ENCODE data around the gene TMOD1. TPM values are rescaled to one million over a fixed set of nuclear protein-coding genes. Genes with fewer than 3 reads are reported as not detected.

TMOD1 gene
- total RNA-seq, 4 donors from 2014 or later = 30.0 to 47.0 (median 36.0) TPM

DNA sequence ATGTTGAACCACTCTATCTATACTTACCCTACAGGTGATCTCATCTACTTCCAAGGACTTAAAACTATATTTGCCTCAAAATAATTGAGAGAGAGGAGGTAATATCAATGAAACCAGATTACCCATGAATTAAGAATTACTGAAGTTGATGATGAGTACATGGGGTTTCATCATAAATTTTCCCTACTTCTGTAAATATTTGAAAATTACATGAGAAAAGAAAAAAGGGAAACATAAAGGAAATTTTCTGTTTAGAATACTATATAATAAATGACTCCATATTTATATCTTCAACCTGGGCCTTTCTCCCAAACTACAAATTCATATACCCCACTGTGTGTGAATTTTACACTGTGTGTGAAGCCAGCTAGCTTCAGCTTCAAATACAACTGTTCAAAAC lies 129.1 kb downstream of the TMOD1 start:
- H3K36me3 ChIP-seq = peaks cover 0 to 2% (median 0%) of the 10 kb centered on the region in 3 donors
- no peak for DNase-seq (ENCODE audit: low spot score in 2 of 2)
- TF ChIP-seq, protein P1, sequence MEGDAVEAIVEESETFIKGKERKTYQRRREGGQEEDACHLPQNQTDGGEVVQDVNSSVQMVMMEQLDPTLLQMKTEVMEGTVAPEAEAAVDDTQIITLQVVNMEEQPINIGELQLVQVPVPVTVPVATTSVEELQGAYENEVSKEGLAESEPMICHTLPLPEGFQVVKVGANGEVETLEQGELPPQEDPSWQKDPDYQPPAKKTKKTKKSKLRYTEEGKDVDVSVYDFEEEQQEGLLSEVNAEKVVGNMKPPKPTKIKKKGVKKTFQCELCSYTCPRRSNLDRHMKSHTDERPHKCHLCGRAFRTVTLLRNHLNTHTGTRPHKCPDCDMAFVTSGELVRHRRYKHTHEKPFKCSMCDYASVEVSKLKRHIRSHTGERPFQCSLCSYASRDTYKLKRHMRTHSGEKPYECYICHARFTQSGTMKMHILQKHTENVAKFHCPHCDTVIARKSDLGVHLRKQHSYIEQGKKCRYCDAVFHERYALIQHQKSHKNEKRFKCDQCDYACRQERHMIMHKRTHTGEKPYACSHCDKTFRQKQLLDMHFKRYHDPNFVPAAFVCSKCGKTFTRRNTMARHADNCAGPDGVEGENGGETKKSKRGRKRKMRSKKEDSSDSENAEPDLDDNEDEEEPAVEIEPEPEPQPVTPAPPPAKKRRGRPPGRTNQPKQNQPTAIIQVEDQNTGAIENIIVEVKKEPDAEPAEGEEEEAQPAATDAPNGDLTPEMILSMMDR (IDR thresholded peaks at IDR 0.05) = no peak
- TF ChIP-seq EP300 (IDR thresholded peaks at IDR 0.05) = no peak
- no peak for TF ChIP-seq POLR2A (IDR thresholded peaks at IDR 0.05)
- H3K4me3 ChIP-seq = no peak overlapping the region
- H3K9me3 ChIP-seq = no peaks in the 10 kb centered on the region
- peaks cover 4 to 67% (median 26%) of the 10 kb centered on the region in 4 donors for H3K4me1 ChIP-seq
- H3K27ac ChIP-seq = no peak overlapping the region
- no peaks in the 10 kb centered on the region for H3K27me3 ChIP-seq

GRCh38 chr9:97632248-97632984 lies 130.9 kb downstream of the TMOD1 start:
- DNase-seq (ENCODE audit: low spot score in 2 of 2) = peak in 1 of 2 donors; percentile 23
- Histone ChIP-seq H3K27ac (peak overlapping the region; percentile 96 to 100 (median 97)), H3K4me1 (peaks cover 4 to 74% (median 36%) of the 10 kb centered on the region in 4 donors), H3K4me3 (peak overlapping the region; percentile 77 to 96 (median 90)), H3K9me3 (no peaks in the 10 kb centered on the region), H3K27me3 (no peaks in the 10 kb centered on the region), H3K36me3 (no peaks in the 10 kb centered on the region)
- WGBS, 2 donors = 1% methylated on average over 27 of the region's 27 CpGs
- TF ChIP-seq, protein P1 (IDR thresholded peaks at IDR 0.05) = no peak
- TF ChIP-seq POLR2A (IDR thresholded peaks at IDR 0.05) (no peak), EP300 (IDR thresholded peaks at IDR 0.05) (no peak)

- Histone ChIP-seq H3K36me3 (no peaks in the 10 kb centered on the region), H3K27ac (peak within 1 kb of the TSS; percentile 96 to 100 (median 97)), H3K4me3 (peak within 1 kb of the TSS; percentile 77 to 96 (median 90)), H3K27me3 (no peaks in the 10 kb centered on the region), H3K4me1 (peaks cover 4 to 76% (median 36%) of the 10 kb centered on the region in 4 donors), H3K9me3 (no peaks in the 10 kb centered on the region)
- WGBS, 2 donors = 0 to 1% methylated on average over 74 to 83 of the region's 83 CpGs
- TF ChIP-seq POLR2A (IDR thresholded peaks at IDR 0.05) (peak; percentile 38 to 78), EP300 (IDR thresholded peaks at IDR 0.05) (peak; percentile 87 to 88)
- TF ChIP-seq, protein P1 (IDR thresholded peaks at IDR 0.05) = peak in 2 of 5 experiments; percentile 33 to 34
- DNase-seq (ENCODE audit: low spot score in 2 of 2) = peak; percentile 92 to 94
These were observed 131.8 kb downstream of the TMOD1 start, which contains the start of the genes NCBP1 and TSTD2 for GRCh38 chr9:97632985-97633858. Gene NCBP1 (plus strand): TSS chr9:97633821. CDS start chr9:97633882, 61 bp downstream. Gene TSTD2 (minus strand): TSS chr9:97633368. CDS start chr9:97627562, 5,806 bp downstream.

GRCh38 chr9:97633859-97634490 lies 132.5 kb downstream of the TMOD1 start:
- no peaks in the 10 kb centered on the region for H3K27me3 ChIP-seq
- TF ChIP-seq EP300 (IDR thresholded peaks at IDR 0.05) = no peak
- TF ChIP-seq, protein P1 (IDR thresholded peaks at IDR 0.05) = no peak
- no peak for TF ChIP-seq POLR2A (IDR thresholded peaks at IDR 0.05)
- peak overlapping the region; percentile 77 to 96 (median 90) for H3K4me3 ChIP-seq
- 0 to 1% methylated on average over 26 to 42 of the region's 43 CpGs for WGBS, 2 donors
- no peaks in the 10 kb centered on the region for H3K9me3 ChIP-seq
- H3K4me1 ChIP-seq = peaks cover 4 to 75% (median 36%) of the 10 kb centered on the region in 4 donors
- H3K27ac ChIP-seq = peak overlapping the region; percentile 96 to 100 (median 97)
- H3K36me3 ChIP-seq = no peaks in the 10 kb centered on the region
- DNase-seq (ENCODE audit: low spot score in 2 of 2) = no peak
